ENCODE measurements around the gene LCK.

- TF ChIP-seq CTCF (IDR thresholded peaks at IDR 0.05; ENCODE audit: poor library complexity, severe bottlenecking) (no peak), EP300 (conservative IDR thresholded peaks at IDR 0.05; ENCODE audit: poor library complexity, severe bottlenecking) (no peak), RAD21 (conservative IDR thresholded peaks at IDR 0.05) (no peak), REST (IDR thresholded peaks at IDR 0.05; ENCODE audit: borderline replicate concordance) (no peak), EZH2 (IDR thresholded peaks at IDR 0.05; ENCODE audit: borderline replicate concordance, insufficient read depth, low read length, poor library complexity, severe bottlenecking) (no peak)
Measured at GRCh38 chr1:32228771-32229170, 22.3 kb upstream of the LCK start.
